Muscle of leg (tissue), 11 donors: ENCODE measurements around the gene CCDC85C. TPM values are rescaled to one million over a fixed set of nuclear protein-coding genes. Genes with fewer than 3 reads are reported as not detected.
"Not testable (repeated sequence)": the region's sequence is repeated elsewhere in the genome, so short reads cannot be mapped to it uniquely, and the experiment has no call there.

ENCODE experiments used
- DNase-seq: peaks from one replicate; pipeline ENCODE4 v3.0.0; 2013
- H3K27ac ChIP-seq: one replicate; pipeline ENCODE4 v1.5.1; 2013; ENCODE audit warnings: mild to moderate bottlenecking, low read length, control low read depth
- H3K27me3 ChIP-seq: one replicate; pipeline ENCODE4 v1.6.1; 2013; ENCODE audit warnings: low read length; ENCODE audit not compliant: control insufficient read depth, insufficient read depth
- H3K36me3 ChIP-seq: one replicate; pipeline ENCODE4 v1.6.1; 2013; ENCODE audit warnings: low read length; ENCODE audit not compliant: control insufficient read depth, insufficient read depth
- H3K4me1 ChIP-seq: one replicate; pipeline ENCODE4 v1.6.1; 2013; ENCODE audit warnings: low read length; ENCODE audit not compliant: control insufficient read depth, insufficient read depth
- H3K4me3 ChIP-seq: one replicate; pipeline ENCODE4 v1.5.1; 2013; ENCODE audit warnings: low read length, control low read depth
- H3K9me3 ChIP-seq: replicated peaks from 2 replicates; pipeline ENCODE4 v1.6.1; 2013; ENCODE audit warnings: low read depth, low read length; ENCODE audit not compliant: control insufficient read depth
- WGBS: methylation state at CpG from one replicate; pipeline ENCODE4 v1.1.5; 2013; ENCODE audit warnings: missing lambda C conversion rate; ENCODE audit not compliant: insufficient coverage; 5-methylcytosine and 5-hydroxymethylcytosine counted together
- polyA plus RNA-seq, 8 donors: library from polyadenylated mRNA; unstranded; fragments of 120-200 nt; gene quantifications; one replicate each; pipeline versions ENCODE4 v1.2.1 to v1.2.3, GENCODE V29; 2013; ENCODE audit warnings: inconsistent platforms in 1 of 8, low replicate concordance in 1 of 8; ENCODE audit not compliant: insufficient read length in 8 of 8, insufficient read depth in 1 of 8
- total RNA-seq: library from RNA; stranded (reverse); fragments of 120-200 nt; gene quantifications from one replicate; pipeline ENCODE4 v1.2.4, GENCODE V29; 2013

Gene CCDC85C
- total and polyA plus RNA-seq, 9 donors: 3.2 to 6.5 (median 4.1) TPM

DNA sequence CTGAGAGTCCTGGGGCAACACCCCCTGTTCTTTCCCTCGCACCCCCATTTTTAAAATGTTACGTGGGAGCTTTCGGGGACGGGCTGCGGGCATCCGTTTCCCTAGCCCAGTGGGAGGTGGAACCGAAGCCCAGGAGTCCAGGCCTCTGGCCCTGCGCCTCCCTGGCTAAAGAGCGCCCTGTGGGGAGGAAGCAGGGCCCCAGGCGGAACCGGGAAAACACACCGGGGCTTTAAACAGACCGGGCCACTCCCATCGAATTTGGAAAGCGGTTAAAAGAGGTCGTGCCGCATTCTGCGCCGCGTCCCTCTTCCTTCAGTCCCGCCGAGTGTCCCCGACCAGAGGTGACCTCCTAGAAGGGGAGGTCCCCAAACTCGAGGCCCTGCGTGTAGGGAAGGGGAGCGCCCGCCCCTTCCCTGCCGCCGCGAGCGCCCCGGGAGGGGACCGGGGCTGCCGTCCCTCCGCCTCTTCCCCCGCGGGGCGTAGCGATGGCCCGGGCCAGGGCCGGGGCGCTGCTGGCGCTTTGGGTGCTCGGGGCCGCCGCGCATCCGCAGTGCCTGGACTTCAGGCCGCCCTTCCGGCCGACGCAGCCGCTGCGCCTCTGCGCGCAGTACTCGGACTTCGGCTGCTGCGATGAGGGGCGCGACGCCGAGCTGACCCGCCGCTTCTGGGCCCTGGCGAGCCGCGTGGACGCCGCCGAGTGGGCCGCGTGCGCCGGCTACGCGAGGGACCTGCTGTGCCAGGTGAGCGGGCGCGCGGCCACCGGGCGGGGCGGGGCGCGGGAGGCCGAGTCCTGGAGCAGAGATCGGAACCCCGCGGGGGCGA lies 40.9 kb upstream of the CCDC85C start, which contains the start of gene HHIPL1:
TSS of gene HHIPL1 (plus strand) at position 407 of the 822 bp plus-strand sequence. CDS start at position 486, 79 bp downstream.
- H3K36me3 ChIP-seq: no peaks in the 10 kb centered on the region
- peak; percentile 64 for DNase-seq
- H3K27me3 ChIP-seq: peaks cover 24% of the 10 kb centered on the region
- no peak within 1 kb of the TSS for H3K27ac ChIP-seq
- no peaks in the 10 kb centered on the region for H3K9me3 ChIP-seq
- WGBS: 4% methylated on average over 91 of the region's 91 CpGs
- H3K4me1 ChIP-seq: peaks cover 8% of the 10 kb centered on the region
- peak within 1 kb of the TSS; percentile 32 for H3K4me3 ChIP-seq

DNA sequence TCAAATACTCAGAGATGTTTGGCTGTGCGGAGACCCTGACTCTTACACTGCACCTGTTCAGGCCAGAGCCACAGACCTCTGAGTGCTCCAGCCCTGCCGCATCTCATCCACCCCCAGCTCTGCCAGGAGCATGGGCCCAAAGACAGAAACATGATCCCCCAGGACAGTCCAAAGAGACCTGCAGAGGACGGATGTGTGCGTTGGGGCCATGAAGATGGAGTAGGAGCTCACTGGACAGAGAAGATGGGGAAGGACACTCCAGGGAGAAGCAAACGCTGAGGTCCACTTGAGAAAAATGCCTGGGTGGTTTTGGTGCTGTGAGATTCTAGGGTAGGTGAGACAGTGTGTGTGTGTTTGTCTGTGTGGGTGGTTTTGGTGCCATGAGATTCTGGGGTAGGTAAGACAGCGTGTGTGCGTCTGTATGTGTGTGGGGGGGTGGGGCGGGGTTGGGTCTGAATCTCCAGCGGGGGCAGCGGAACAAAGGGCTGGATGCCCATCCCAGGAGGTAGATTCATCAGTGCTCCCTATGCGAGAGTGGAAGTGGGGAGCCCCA lies 40.1 kb upstream of the CCDC85C start:
- Histone ChIP-seq H3K27me3 (peaks cover 24% of the 10 kb centered on the region), H3K4me3 (no peak overlapping the region), H3K4me1 (peaks cover 8% of the 10 kb centered on the region), H3K27ac (no peak overlapping the region), H3K36me3 (no peaks in the 10 kb centered on the region), H3K9me3 (no peaks in the 10 kb centered on the region)
- WGBS: 78% methylated on average over 10 of the region's 11 CpGs
- DNase-seq: no peak

DNA sequence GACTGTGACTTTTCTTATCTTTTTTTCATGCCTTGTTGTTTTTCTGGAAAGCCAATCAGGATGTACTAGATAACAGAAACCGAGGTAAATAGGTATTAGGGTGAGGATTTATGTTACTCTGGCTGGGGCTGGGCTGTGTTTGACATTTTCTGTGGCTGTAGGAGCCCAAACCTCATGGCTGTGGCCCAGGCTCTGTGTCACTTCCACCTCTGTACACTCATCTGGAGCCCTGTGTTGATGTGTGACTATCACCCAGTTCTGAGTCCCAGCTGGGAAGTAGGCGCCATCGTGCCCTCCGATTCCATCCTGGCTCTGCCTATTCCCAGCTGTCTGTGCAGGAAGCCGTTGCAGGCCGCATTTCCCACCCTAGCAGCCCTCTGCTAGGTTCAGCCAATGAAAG lies 39.3 kb upstream of the CCDC85C start:
- Histone ChIP-seq H3K27ac (no peak overlapping the region), H3K4me3 (no peak overlapping the region), H3K36me3 (no peaks in the 10 kb centered on the region), H3K4me1 (peaks cover 8% of the 10 kb centered on the region), H3K9me3 (no peaks in the 10 kb centered on the region), H3K27me3 (peaks cover 24% of the 10 kb centered on the region)
- 90% methylated on average over 2 of the region's 6 CpGs for WGBS
- no peak for DNase-seq

DNA sequence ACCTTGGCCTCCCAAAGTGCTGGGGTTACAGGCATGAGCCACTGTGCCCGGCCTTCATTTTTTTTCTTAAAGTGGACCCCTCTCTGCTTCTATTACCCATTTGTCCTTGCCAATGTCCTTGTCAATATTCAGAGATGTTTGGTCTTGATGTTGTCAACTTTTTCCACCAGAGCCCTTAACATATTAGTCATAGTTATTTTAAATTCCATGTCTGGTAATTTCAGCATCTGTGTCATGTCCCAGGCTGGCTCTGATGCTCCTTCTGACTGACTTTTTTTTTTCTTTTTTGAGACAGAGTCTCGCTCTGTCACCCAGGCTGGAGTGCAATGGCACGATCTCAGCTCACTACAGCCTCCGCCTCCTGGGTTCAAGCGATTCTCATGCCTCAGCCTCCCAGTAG lies 38.8 kb upstream of the CCDC85C start:
- not testable (repeated sequence) for DNase-seq, H3K9me3 ChIP-seq, H3K4me3 ChIP-seq, H3K36me3 ChIP-seq, H3K4me1 ChIP-seq, H3K27ac ChIP-seq
- H3K27me3 ChIP-seq: peaks cover 24% of the 10 kb centered on the region
- WGBS: 100% methylated on average over 2 of the region's 5 CpGs

DNA sequence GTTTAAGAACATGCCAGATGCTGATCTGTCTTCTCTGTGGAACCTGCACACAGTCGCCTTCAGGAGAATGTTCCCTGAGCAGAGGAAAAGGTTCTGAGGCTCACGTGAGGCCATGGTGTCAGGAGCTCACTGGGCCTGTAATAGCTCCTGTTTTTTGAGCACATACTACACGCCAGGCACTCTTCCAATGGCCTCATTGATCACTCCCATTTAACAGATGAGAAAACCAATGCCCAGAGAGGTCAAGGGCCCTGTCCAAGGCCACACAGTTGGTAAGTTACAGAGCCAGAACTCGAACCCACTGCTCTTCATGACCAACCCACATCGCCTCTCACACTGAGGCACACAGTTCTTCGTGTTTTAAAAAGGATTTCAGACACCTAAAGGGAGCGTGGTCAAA lies 33.6 kb upstream of the CCDC85C start:
- 81% methylated on average over 3 of the region's 7 CpGs for WGBS
- Histone ChIP-seq H3K4me3 (no peak overlapping the region), H3K36me3 (no peaks in the 10 kb centered on the region), H3K4me1 (no peaks in the 10 kb centered on the region), H3K27ac (no peak overlapping the region), H3K27me3 (peaks cover 7% of the 10 kb centered on the region), H3K9me3 (no peaks in the 10 kb centered on the region)
- DNase-seq: no peak

DNA sequence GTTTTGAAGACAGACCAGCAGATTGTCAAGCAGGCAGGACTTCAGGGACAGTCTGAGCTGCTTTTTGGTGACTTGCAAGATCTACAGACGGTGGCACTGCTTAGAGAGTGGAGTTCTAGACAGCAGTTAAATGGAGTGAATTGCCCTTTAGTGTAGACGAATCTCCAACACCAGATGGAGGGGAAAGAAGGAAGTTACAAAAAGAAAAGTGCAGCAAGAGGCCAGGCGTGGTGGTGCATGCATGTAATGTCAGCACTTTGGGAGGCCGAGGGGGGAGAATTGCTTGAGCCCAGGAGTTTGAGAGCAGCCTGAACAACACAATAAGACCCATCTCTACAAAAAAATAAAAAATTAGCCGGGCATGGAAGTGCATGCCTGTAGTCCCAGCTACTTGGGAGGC lies 32.5 kb upstream of the CCDC85C start:
- Histone ChIP-seq H3K4me3 (no peak overlapping the region), H3K9me3 (no peaks in the 10 kb centered on the region), H3K27ac (no peak overlapping the region), H3K27me3 (peaks cover 7% of the 10 kb centered on the region), H3K36me3 (no peaks in the 10 kb centered on the region), H3K4me1 (no peaks in the 10 kb centered on the region)
- 52% methylated on average over 2 of the region's 5 CpGs for WGBS
- no peak for DNase-seq

DNA sequence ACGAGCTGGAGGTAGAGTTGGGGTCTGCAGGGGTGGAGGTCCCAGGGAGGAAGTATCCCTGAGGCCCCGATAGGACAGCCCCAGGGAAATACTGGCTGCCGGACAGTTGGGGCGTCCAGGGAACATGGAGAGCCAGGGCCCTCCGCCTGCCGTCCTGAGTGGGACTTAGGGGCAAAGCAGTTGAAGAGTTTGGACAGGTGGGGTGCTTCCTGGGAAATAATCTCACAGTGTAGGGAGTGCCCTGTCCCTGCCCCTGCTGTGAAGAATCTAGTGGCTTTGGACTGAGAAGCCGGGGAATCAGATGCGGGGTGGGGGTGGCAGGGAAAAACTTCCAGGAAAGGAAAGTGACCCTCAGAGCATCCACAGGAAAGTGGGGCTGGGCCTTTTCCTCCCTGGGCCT lies 31.1 kb upstream of the CCDC85C start:
- H3K27ac ChIP-seq: no peak overlapping the region
- DNase-seq: no peak
- no peak overlapping the region for H3K4me3 ChIP-seq
- H3K9me3 ChIP-seq: no peaks in the 10 kb centered on the region
- H3K4me1 ChIP-seq: no peaks in the 10 kb centered on the region
- peaks cover 7% of the 10 kb centered on the region for H3K27me3 ChIP-seq
- no peaks in the 10 kb centered on the region for H3K36me3 ChIP-seq
- 74% methylated on average over 8 of the region's 8 CpGs for WGBS

DNA sequence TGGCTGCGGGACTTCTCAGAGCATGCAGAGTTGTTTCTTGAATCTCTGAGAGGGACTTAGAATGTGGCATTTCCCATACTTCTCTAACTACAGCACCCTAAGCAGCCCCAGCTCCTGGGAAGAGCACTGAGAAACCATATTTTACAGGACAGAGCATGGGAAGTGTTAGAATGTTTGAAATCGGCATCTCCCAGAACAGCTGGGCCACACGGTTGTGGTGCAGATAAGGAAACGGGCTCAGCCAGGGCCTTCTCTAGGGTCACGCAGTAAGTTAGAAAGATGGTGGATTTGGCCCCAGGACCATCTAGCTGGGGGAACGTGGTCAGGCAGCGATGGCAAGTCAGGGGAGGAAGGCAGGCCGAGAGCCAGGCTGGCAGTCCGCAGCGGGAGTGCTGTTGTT lies 30.4 kb upstream of the CCDC85C start:
- Histone ChIP-seq H3K27me3 (peaks cover 7% of the 10 kb centered on the region), H3K27ac (no peak overlapping the region), H3K9me3 (no peaks in the 10 kb centered on the region), H3K4me3 (no peak overlapping the region), H3K4me1 (no peaks in the 10 kb centered on the region), H3K36me3 (no peaks in the 10 kb centered on the region)
- 32% methylated on average over 5 of the region's 10 CpGs for WGBS
- no peak for DNase-seq

DNA sequence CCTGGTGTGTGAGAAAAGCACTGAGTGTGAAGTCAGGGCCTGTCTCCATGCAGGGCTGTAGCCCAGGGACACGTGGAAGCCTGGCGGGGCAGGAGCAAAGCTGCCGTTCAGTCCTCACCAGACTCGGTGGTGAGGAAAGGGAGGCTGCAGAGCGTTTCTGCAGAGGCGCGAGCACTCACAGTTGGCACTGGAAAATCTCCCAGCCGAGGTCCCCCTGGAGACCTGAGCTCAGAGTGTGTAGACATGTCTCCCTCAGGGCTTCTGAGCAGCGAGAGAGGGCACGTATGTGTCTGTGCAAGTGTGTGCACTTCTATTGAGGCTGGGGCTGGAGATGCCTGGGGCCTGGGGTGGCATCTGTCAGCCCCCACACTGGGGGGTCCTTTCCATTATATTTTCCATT lies 29.9 kb upstream of the CCDC85C start:
- peaks cover 7% of the 10 kb centered on the region for H3K27me3 ChIP-seq

DNA sequence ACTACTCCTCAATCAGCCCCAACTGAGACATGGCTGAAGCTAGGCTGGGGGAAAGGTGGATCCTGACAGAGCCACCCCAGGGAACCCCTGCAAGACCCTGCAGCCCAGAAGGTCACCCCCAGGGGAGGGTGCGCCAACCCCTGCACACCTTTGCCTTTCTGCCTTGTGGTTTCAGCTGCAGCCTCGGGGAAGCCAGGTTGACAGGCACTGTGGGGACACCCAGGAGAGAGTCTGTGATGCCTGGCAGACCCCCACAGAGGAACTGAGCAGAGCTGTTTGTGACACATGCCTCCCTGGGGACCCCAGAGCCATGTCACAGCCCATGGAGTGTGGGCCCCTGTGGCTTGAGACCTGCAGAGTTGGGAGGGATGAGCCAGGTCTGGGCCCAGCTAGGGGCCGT lies 29.1 kb upstream of the CCDC85C start:
- Histone ChIP-seq H3K9me3 (no peaks in the 10 kb centered on the region), H3K27me3 (peaks cover 8% of the 10 kb centered on the region), H3K36me3 (no peaks in the 10 kb centered on the region), H3K27ac (no peak overlapping the region), H3K4me1 (peaks cover 3% of the 10 kb centered on the region), H3K4me3 (no peak overlapping the region)
- no peak for DNase-seq
- WGBS: 77% methylated on average over 3 of the region's 3 CpGs

More for the DNA sequence above, 29.9 kb upstream of the CCDC85C start:
- DNase-seq: no peak
- no peaks in the 10 kb centered on the region for H3K36me3 ChIP-seq
- H3K4me1 ChIP-seq: no peaks in the 10 kb centered on the region
- WGBS: 52% methylated on average over 7 of the region's 10 CpGs
- no peak overlapping the region for H3K27ac ChIP-seq
- H3K9me3 ChIP-seq: no peaks in the 10 kb centered on the region
- H3K4me3 ChIP-seq: no peak overlapping the region
